Activated T-helper 1 cell treated with anti-CD3 and anti-CD28 coated beads, Interleukin-2, amount 50 U/mL, for 16 hours (primary cell): ENCODE data around the gene METTL26.

ENCODE experiments used
- DNase-seq, 2 donors: peaks; one replicate each; pipeline ENCODE4 v3.0.0-alpha.2; 2020; ENCODE audit warnings: low read depth in 1 of 2, low spot score in 1 of 2

Gene METTL26

GRCh38 chr16:638836-639235 is 2.7 kb upstream of the METTL26 start:
- no peak for DNase-seq

DNA sequence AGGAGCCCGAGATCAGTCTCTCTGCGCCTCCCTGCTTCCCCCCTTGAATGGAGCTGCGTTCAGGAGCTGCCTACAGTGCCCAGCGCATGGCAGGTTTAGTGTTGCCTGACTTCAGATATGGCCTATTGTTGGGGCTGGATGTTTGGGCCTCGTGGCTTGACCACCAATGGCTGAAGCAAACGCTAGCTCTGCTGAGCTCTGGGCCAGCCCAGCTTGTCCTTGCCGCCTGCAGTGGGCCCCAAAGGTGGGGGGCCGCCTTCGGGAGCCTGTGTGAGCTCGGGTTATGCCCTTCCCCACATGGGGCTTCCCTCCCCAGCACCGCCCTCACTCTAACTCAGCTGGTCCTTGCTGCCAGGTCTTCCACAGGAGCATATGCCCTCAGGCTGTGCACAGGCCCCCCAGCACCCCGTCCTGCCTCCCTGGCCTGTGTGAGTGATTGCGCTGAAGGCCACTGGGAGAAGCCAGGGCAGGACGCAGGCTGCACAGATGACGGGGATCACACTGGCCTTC is 2.0 kb upstream of the METTL26 start:
- DNase-seq, result no peak

DNA sequence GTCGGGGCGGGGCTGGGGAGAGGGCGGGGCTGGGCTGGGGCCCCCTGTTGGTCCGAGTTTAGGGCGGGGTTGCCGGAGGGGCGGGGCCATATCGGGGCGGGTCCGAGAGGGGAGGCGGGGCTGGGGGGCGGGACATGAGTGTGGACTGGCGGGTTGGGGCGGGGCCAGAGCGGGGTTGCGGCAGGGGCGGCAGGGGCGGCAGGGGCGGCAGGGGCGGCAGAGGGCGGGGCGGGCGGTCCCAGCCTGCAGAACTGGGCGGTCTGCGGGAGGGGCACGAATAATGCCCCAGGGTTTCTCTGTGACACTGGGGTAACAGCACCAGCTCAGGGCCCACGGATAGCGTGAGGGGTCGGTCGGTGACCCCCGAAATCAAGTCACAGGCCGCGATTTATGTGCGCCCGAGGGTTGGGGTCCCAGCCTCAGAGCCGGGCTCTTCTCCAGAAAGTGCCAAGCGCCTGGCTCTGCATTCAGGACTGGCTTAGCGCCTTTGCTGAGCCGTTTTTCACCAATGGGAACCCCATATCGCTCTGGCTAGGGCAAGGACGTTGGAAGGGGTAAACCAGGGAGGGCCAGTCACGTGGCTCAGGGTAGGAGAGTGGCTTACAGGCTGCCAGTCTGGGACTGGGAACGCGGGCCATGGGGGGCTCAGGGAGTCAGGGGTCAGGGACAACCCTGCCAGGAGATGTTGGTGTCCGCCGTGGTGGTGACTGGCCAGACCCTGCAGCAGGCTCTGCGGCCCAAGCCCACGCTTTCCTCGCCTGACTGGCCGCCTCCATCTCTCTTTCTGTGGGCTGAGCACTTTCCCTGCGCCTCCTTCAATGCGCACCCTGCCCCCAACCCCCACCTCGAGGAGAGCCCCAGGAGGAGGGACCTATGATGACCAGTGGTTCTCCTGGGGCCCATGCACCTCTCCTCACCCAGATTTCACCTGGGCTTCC is 1.2 kb upstream of the METTL26 start:
- DNase-seq, result peak; percentile 78 to 79

DNA sequence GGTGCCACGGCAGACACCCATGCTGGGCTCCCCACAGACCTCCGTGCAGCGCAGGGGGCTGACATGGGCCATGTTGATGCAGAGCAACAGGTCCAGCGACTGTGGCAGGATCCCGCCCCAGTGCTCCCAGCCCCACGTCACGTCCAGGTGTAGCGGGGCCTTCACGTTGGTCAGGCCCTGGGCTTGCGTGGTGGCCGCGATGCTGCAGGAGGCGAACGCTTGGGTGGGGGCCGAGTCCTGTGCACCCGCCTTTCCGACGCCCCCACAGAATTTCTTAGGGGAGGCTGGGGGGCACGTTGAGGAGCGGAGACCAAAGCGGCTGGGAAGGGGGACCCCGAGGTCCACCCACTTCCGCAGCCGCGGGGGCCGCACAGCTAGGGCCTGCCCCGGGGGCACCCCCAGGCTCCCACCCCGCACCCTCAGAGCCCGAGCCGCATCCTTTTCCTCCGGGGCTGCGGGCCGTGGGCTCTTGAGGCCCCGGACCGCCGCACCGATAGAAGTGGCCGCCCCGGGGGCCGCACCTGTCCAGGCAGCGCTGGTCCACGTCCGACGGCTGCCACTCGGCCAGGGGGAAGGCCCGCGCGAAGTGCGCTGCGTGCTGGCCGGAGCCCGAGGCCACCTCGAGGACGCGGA is 416 bp downstream of the METTL26 start:
- DNase-seq, result no peak

- no peak for DNase-seq
Measured at GRCh38 chr16:634996-635395, 1.1 kb downstream of the METTL26 start.

GRCh38 chr16:634051-634670 is 1.9 kb downstream of the METTL26 start:
- DNase-seq, result no peak

DNA sequence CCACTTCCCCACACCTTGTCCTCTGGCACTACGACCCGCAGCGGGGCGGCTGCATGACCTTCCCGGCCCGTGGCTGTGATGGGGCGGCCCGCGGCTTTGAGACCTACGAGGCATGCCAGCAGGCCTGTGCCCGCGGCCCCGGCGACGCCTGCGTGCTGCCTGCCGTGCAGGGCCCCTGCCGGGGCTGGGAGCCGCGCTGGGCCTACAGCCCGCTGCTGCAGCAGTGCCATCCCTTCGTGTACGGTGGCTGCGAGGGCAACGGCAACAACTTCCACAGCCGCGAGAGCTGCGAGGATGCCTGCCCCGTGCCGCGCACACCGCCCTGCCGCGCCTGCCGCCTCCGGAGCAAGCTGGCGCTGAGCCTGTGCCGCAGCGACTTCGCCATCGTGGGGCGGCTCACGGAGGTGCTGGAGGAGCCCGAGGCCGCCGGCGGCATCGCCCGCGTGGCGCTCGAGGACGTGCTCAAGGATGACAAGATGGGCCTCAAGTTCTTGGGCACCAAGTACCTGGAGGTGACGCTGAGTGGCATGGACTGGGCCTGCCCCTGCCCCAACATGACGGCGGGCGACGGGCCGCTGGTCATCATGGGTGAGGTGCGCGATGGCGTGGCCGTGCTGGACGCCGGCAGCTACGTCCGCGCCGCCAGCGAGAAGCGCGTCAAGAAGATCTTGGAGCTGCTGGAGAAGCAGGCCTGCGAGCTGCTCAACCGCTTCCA is 2.6 kb downstream of the METTL26 start:
- DNase-seq, result no peak

DNA sequence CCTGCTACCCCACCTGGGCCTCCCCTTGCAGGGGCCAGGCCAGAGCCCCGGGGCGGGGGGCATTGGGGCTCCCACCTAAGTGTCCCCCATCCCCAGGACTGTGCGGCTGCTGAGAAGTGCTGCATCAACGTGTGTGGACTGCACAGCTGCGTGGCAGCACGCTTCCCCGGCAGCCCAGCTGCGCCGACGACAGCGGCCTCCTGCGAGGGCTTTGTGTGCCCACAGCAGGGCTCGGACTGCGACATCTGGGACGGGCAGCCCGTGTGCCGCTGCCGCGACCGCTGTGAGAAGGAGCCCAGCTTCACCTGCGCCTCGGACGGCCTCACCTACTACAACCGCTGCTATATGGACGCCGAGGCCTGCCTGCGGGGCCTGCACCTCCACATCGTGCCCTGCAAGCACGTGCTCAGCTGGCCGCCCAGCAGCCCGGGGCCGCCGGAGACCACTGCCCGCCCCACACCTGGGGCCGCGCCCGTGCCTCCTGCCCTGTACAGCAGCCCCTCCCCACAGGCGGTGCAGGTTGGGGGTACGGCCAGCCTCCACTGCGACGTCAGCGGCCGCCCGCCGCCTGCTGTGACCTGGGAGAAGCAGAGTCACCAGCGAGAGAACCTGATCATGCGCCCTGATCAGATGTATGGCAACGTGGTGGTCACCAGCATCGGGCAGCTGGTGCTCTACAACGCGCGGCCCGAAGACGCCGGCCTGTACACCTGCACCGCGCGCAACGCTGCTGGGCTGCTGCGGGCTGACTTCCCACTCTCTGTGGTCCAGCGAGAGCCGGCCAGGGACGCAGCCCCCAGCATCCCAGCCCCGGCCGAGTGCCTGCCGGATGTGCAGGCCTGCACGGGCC is 3.4 kb downstream of the METTL26 start:
- no peak for DNase-seq

- DNase-seq, result no peak
Measured at GRCh38 chr16:631808-632358, 4.2 kb downstream of the METTL26 start.

- DNase-seq, result no peak
Measured at GRCh38 chr16:630815-631405, 5.2 kb downstream of the METTL26 start, which contains the start of gene WFIKKN1. Gene WFIKKN1 (plus strand): TSS chr16:630985. CDS start chr16:631254, 269 bp downstream.

DNA sequence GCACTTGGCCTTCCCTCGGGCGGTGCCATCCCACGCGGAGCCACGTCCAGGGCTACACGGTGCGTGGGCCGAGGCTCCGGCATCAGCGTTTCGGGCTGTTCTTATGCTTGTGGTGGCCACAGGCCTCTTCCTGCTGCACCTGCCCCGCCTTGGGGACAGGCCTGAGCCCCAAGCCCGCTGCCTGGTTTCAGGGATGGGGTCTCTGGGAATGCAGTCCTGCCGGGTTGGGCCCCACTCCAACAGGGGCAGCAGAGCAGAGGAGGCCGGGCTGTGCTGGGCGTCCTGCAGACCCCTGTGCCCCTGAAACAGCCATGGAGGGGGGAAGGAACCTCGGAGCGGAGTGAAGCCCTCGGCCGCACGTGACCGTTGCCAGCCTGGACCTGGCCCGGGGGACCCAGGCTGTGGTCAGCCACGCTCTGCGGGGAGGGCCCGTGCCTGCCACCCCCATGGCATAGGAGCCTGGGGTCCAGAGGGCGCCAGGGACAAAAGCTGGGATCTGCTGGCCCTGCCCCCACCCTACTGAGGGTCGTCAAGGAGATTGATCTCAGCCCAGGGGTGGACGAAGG is 5.8 kb downstream of the METTL26 start:
- no peak for DNase-seq

GRCh38 chr16:629833-630248 is 6.3 kb downstream of the METTL26 start:
- no peak for DNase-seq

GRCh38 chr16:629185-629832 is 6.8 kb downstream of the METTL26 start:
- DNase-seq, result no peak

GRCh38 chr16:628321-629061 is 7.6 kb downstream of the METTL26 start:
- DNase-seq, result no peak

DNA sequence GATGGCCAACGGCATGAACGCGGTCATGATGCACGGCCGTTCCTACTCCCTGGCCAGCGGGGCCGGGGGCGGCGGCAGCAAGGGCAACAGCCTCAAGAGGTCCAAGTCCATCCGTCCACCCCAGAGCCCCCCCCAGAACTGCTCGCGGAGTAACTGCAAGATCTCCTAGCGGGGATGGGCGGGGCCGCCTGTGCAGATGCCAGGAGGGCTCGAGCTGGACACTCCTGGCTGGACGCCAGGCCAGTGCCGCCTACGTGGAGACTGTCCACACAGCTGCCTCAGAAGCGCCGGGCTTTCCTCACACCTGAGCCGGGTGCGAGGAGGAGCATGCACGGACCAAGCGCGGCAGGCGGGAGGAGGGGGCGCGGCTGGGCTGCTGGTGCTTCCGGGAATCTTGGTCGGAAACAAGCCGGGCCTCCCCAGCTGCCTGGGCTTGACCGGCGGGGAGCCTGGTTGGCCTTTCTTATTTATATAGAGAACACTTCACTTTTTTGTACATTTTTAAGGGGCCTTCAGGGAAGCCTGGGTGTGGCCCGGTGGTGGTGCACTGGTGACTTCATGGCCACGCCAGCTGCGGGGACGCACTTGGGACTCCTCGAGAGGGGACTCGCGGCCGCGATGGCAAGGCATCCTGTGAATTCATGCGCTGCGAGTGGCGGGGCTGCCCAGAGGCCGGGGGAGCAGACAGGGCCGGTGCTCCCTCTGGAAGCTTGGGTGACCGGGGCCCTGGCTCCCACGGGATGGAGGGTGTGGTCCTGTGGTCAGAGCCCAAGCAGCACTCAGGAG is 8.5 kb downstream of the METTL26 start:
- DNase-seq, result no peak

DNA sequence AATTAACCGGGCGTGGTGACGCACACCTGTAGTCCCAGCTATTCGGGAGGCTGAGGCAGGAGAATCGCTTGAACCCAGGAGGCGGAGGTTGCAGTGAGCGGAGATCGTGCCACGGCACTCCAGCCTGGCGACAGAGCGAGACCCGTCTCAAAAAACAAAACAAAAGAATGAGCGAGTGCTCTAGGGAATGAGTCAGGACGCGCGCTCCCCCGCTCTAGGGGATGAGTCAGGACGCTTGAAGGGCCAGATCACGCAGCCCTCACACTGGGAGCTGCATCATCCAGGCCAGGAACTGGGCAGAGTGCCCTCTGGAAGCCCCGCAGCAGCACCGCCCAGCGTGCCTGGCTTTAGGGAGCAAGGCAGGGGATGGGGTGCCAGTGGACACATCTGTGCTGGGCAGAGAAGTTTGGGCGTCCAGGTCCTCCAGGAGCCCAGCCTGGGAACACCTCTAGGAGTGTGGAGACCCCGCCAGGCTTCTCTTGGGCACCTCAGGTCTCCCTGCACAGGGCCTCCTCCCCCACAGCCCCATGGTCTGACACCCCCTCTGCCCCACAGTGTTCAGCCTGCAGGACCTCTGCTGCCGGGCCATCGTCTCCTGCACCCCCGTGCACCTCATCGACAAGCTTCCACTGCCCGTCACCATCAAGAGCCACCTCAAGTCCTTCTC is 9.2 kb downstream of the METTL26 start:
- DNase-seq, result no peak
